ENCODE results near the gene SURF1. TPM values are rescaled to one million over a fixed set of nuclear protein-coding genes. Genes with fewer than 3 reads are reported as not detected.
A peak's percentile ranks its signal among the peaks of the same experiment; 100 is the strongest.

SURF1 gene
- total RNA-seq, 1 donor from 2014 or later: 31.3 TPM

- Mint-ChIP-seq H3K4me3 (ENCODE audit: unreplicated experiment) (peak overlapping the region; percentile 85), H3K4me1 (ENCODE audit: low read depth) (peaks cover 26% of the 10 kb centered on the region), H3K9me3 (ENCODE audit: low read depth) (no peaks in the 10 kb centered on the region), H3K36me3 (ENCODE audit: low read depth) (peaks cover 9% of the 10 kb centered on the region), H3K27ac (ENCODE audit: unreplicated experiment) (no peak overlapping the region), H3K27me3 (ENCODE audit: low read depth) (no peaks in the 10 kb centered on the region)
- no peak for TF ChIP-seq CTCF (IDR thresholded peaks at IDR 0.05)
- no peak for DNase-seq (ENCODE audit: low spot score)
These were observed 1.4 kb upstream of the SURF1 start for GRCh38 chr9:133357656-133358055.

- DNase-seq (ENCODE audit: low spot score): no peak
- H3K9me3 Mint-ChIP-seq (ENCODE audit: low read depth): no peaks in the 10 kb centered on the region
- peak; percentile 39 for TF ChIP-seq CTCF (IDR thresholded peaks at IDR 0.05)
- peaks cover 9% of the 10 kb centered on the region for H3K36me3 Mint-ChIP-seq (ENCODE audit: low read depth)
- no peaks in the 10 kb centered on the region for H3K27me3 Mint-ChIP-seq (ENCODE audit: low read depth)
- H3K4me3 Mint-ChIP-seq (ENCODE audit: unreplicated experiment): peak overlapping the region; percentile 85
- peaks cover 31% of the 10 kb centered on the region for H3K4me1 Mint-ChIP-seq (ENCODE audit: low read depth)
- H3K27ac Mint-ChIP-seq (ENCODE audit: unreplicated experiment): peak overlapping the region; percentile 77
These were observed 368 bp downstream of the SURF1 start for GRCh38 chr9:133355881-133356357.

GRCh38 chr9:133354766-133355165 is 1.5 kb downstream of the SURF1 start:
- H3K27ac Mint-ChIP-seq (ENCODE audit: unreplicated experiment): peak overlapping the region; percentile 32
- H3K27me3 Mint-ChIP-seq (ENCODE audit: low read depth): no peaks in the 10 kb centered on the region
- H3K4me1 Mint-ChIP-seq (ENCODE audit: low read depth): peaks cover 36% of the 10 kb centered on the region

GRCh38 chr9:133353548-133353947 is 2.7 kb downstream of the SURF1 start:
- H3K36me3 Mint-ChIP-seq (ENCODE audit: low read depth): peaks cover 26% of the 10 kb centered on the region
- H3K27me3 Mint-ChIP-seq (ENCODE audit: low read depth): no peaks in the 10 kb centered on the region
- peak overlapping the region; percentile 45 for H3K27ac Mint-ChIP-seq (ENCODE audit: unreplicated experiment)
- DNase-seq (ENCODE audit: low spot score): no peak
- H3K4me3 Mint-ChIP-seq (ENCODE audit: unreplicated experiment): no peak overlapping the region
- no peaks in the 10 kb centered on the region for H3K9me3 Mint-ChIP-seq (ENCODE audit: low read depth)
- no peak for TF ChIP-seq CTCF (IDR thresholded peaks at IDR 0.05)
- peaks cover 49% of the 10 kb centered on the region for H3K4me1 Mint-ChIP-seq (ENCODE audit: low read depth)

More at GRCh38 chr9:133354766-133355165, 1.5 kb downstream of the SURF1 start:
- H3K9me3 Mint-ChIP-seq (ENCODE audit: low read depth): no peaks in the 10 kb centered on the region
- no peak for DNase-seq (ENCODE audit: low spot score)
- H3K36me3 Mint-ChIP-seq (ENCODE audit: low read depth): peaks cover 15% of the 10 kb centered on the region
- H3K4me3 Mint-ChIP-seq (ENCODE audit: unreplicated experiment): peak overlapping the region; percentile 85
- no peak for TF ChIP-seq CTCF (IDR thresholded peaks at IDR 0.05)

- Mint-ChIP-seq H3K27me3 (ENCODE audit: low read depth) (no peaks in the 10 kb centered on the region), H3K4me3 (ENCODE audit: unreplicated experiment) (no peak overlapping the region), H3K9me3 (ENCODE audit: low read depth) (no peaks in the 10 kb centered on the region), H3K36me3 (ENCODE audit: low read depth) (peaks cover 29% of the 10 kb centered on the region), H3K4me1 (ENCODE audit: low read depth) (peaks cover 47% of the 10 kb centered on the region), H3K27ac (ENCODE audit: unreplicated experiment) (peak overlapping the region; percentile 24)
- no peak for DNase-seq (ENCODE audit: low spot score)
- TF ChIP-seq CTCF (IDR thresholded peaks at IDR 0.05): no peak
These were observed 3.5 kb downstream of the SURF1 start for GRCh38 chr9:133352635-133353340.

Measured in chondrocyte (in vitro differentiated cells).